K562 (cell line): ENCODE results near the gene THBS2. TPM values are rescaled to one million over a fixed set of nuclear protein-coding genes. Genes with fewer than 3 reads are reported as not detected.

Experiments used
- ATAC-seq: fragments of 200-7000 bp; cut with Tn5 transposase; 3 replicates; pipeline ENCODE4 v1.9.1; 2020; ENCODE audit warnings: moderate library complexity
- BruUV-seq: library from RNA; stranded (reverse); fragments of 400-500 nt; replicated peaks from 2 replicates; lab custom pipeline; 2021; lab: Mats Ljungman, UMichigan
- CTCF ChIA-PET: fragments of 300-600 bp; formaldehyde crosslinking; extraction: SDS; loops from one replicate; lab custom pipeline; 2021; ENCODE audit warnings: low intra/inter-chr PET ratio; lab: Yijun Ruan, JAX
- POLR2A ChIA-PET: fragments of 300-600, 350-650 bp; sonication (Branson Sonifier 250); formaldehyde crosslinking; extraction: SDS; loops from one replicate; lab custom pipeline; 2021; ENCODE audit warnings: antibody characterized with exemption, inconsistent platforms; lab: Yijun Ruan, JAX
- DNase-seq, 4 experiments: peaks; one replicate each; pipeline versions ENCODE4 v3.0.0 to v3.0.0-alpha.2; 2011 to 2018; ENCODE audit warnings: low spot score in 3 of 4, mixed read lengths in 3 of 4; ENCODE audit errors: extremely low read depth in 1 of 4
- FAIRE-seq: peaks from 2 replicates; lab custom pipeline; 2011; peaks lifted over from hg19 to GRCh38; lab: Jason Lieb, UNC
- H2AFZ ChIP-seq: 2 replicates; pipeline ENCODE4 v1.6.0; 2011; ENCODE audit warnings: low read depth, low read length, control low read depth, inconsistent platforms
- H3K27ac ChIP-seq: fragments of 200-600 bp; 3 replicates; pipeline ENCODE4 v1.8.0; 2011; ENCODE audit warnings: low read depth, mild to moderate bottlenecking, control low read depth, inconsistent platforms, low read length, moderate library complexity, mixed read lengths; ENCODE audit errors: extremely low read depth
- H3K27me3 ChIP-seq, 2 experiments: fragments of 300-600 bp in 1 of 2; 2 replicates in 1 of 2; 3 replicates in 1 of 2; pipeline versions ENCODE4 v1.6.0 to v1.8.0; 2011; ENCODE audit warnings: inconsistent platforms in 2 of 2, low read length in 2 of 2, mild to moderate bottlenecking in 1 of 2, mixed read lengths in 1 of 2, moderate library complexity in 1 of 2; ENCODE audit not compliant: control insufficient read depth in 2 of 2, insufficient read depth in 2 of 2
- H3K36me3 ChIP-seq: fragments of 300-600 bp; 3 replicates; pipeline ENCODE4 v1.8.0; 2011; ENCODE audit warnings: mild to moderate bottlenecking, low read length, inconsistent platforms; ENCODE audit not compliant: control insufficient read depth, insufficient read depth
- H3K4me1 ChIP-seq, 2 experiments: fragments of 200-600 bp in 1 of 2; replicated peaks in 1 of 2; 2 replicates in 1 of 2; 3 replicates in 1 of 2; pipeline versions ENCODE4 v1.5.1 to v1.8.0; 2011; ENCODE audit warnings: inconsistent platforms in 2 of 2, low read length in 2 of 2, mild to moderate bottlenecking in 1 of 2, mixed read lengths in 1 of 2, moderate library complexity in 1 of 2; ENCODE audit not compliant: control insufficient read depth in 2 of 2, insufficient read depth in 2 of 2
- H3K4me2 ChIP-seq: 2 replicates; pipeline ENCODE4 v1.6.1; 2011; ENCODE audit warnings: low read length, control low read depth, inconsistent platforms, mixed read lengths; ENCODE audit not compliant: insufficient read depth
- H3K4me3 ChIP-seq: fragments of 200-600 bp; sonication (generic), shearing (Covaris generic); 2 replicates; pipeline ENCODE4 v1.5.1; 2016; ENCODE audit warnings: control low read depth, inconsistent platforms
- H3K79me2 ChIP-seq: fragments of 200-600 bp; 3 replicates; pipeline ENCODE4 v1.8.0; 2011; ENCODE audit warnings: low read length, inconsistent platforms; ENCODE audit not compliant: control insufficient read depth, insufficient read depth
- H3K9ac ChIP-seq, 2 experiments: 2 replicates each; pipeline versions ENCODE4 v1.6.0 to v1.6.1; 2011; ENCODE audit warnings: low read depth in 2 of 2, low read length in 2 of 2, control low read depth in 1 of 2, inconsistent platforms in 1 of 2, mild to moderate bottlenecking in 1 of 2, mixed read lengths in 1 of 2; ENCODE audit not compliant: insufficient read depth in 1 of 2
- H3K9me1 ChIP-seq: one replicate; pipeline ENCODE4 v1.6.0; 2011; ENCODE audit warnings: inconsistent platforms, mild to moderate bottlenecking, low read length, moderate library complexity; ENCODE audit not compliant: control insufficient read depth, insufficient read depth
- H3K9me3 ChIP-seq: replicated peaks from 2 replicates; pipeline ENCODE4 v1.5.1; 2011; ENCODE audit warnings: low read depth, low read length, inconsistent platforms; ENCODE audit not compliant: control insufficient read depth, insufficient read depth
- H4K20me1 ChIP-seq: replicated peaks from 2 replicates; pipeline ENCODE4 v1.6.1; 2011; ENCODE audit warnings: low read length, inconsistent platforms, mixed read lengths; ENCODE audit not compliant: control insufficient read depth, insufficient read depth
- MEF2A ChIP-seq: IDR thresholded peaks from 2 replicates; pipeline ENCODE4 v1.6.1; 2011; ENCODE audit warnings: low read depth, mild to moderate bottlenecking, low read length, moderate library complexity; ENCODE audit not compliant: control insufficient read depth
- MTF1 ChIP-seq: fragments of 250-450 bp; sonication (Bioruptor Pico); IDR thresholded peaks from 2 replicates; pipeline ENCODE4 v1.9.0; 2021; ENCODE audit warnings: moderate library complexity, mild to moderate bottlenecking, inconsistent platforms, borderline replicate concordance
- NCOA1 ChIP-seq: fragments of 450-650 bp; IDR thresholded peaks from 2 replicates; pipeline ENCODE4 v1.6.1; 2016; ENCODE audit warnings: low read depth
- NELFE ChIP-seq: IDR thresholded peaks from 2 replicates; pipeline ENCODE4 v1.6.1; 2011; ENCODE audit warnings: mild to moderate bottlenecking; ENCODE audit not compliant: insufficient read depth, insufficient read length
- NR2F6 ChIP-seq: fragments of 450-650 bp; formaldehyde crosslinking; IDR thresholded peaks from 2 replicates; pipeline ENCODE4 v1.4.0; 2020; ENCODE audit warnings: mild to moderate bottlenecking
- NR3C1 ChIP-seq: sonication (generic); formaldehyde crosslinking; IDR thresholded peaks from 2 replicates; pipeline ENCODE4 v1.8.1; 2022; ENCODE audit warnings: missing genetic modification reagents
- RBM17 ChIP-seq: fragments of 200-400 bp; formaldehyde crosslinking; IDR thresholded peaks from 2 replicates; pipeline ENCODE4 v1.6.1; 2017; ENCODE audit warnings: low read depth, mild to moderate bottlenecking, low read length, borderline replicate concordance
- SREBF1 ChIP-seq: fragments of 150-350 bp; IDR thresholded peaks from 2 replicates; pipeline ENCODE4 v1.6.1; 2014; ENCODE audit warnings: antibody characterized with exemption, low read depth, low read length, borderline replicate concordance
- ZBTB8A ChIP-seq: fragments of 450-650 bp; IDR thresholded peaks from 2 replicates; pipeline ENCODE4 v1.6.1; 2018; ENCODE audit warnings: mild to moderate bottlenecking, moderate library complexity; ENCODE audit not compliant: partially characterized antibody
- WGBS: fragments of 100-300 bp; shearing (Covaris generic); methylation state at CpG from one replicate; pipeline ENCODE4 v1.1.6; 2016; ENCODE audit warnings: low coverage, mixed read lengths; ENCODE audit not compliant: insufficient coverage; ENCODE audit errors: missing lambda C conversion rate; 5-methylcytosine and 5-hydroxymethylcytosine counted together
- in situ Hi-C: fragments of 300-500 bp; cut with MboI; formaldehyde crosslinking; loops from 4 replicates; pipeline ENCODE4 v1.15.0; 2018; ENCODE audit warnings: inconsistent platforms, mixed read lengths
- intact Hi-C: fragments of 100-400 bp; cut with micrococcal nuclease; formaldehyde crosslinking; loops from 2 replicates; pipeline ENCODE4 v1.14.2; 2022
- polyA plus RNA-seq, 8 experiments: library from polyadenylated mRNA; depleted of rRNA in 4 of 8; stranded (reverse) in 5 of 8; unstranded in 3 of 8; fragments of >200 nt; fragmentation: Nextera tagmentation in 2 of 8; fragmentation: Illumina TruSeq in 1 of 8; extraction: Ambion mirVana in 2 of 8; extraction: Trizol in 1 of 8; gene quantifications; 2 replicates each; pipeline versions ENCODE4 v1.2.1 to v1.2.3, GENCODE V29; 2011 to 2014; ENCODE audit warnings: inconsistent platforms in 1 of 8, missing spikeins in 1 of 8
- total RNA-seq, 7 experiments: library from RNA; depleted of rRNA in 6 of 7; stranded (reverse); fragments of >200 nt in 6 of 7; fragmentation: Illumina TruSeq in 2 of 7; extraction: Trizol in 2 of 7; gene quantifications; 2 replicates each; pipeline versions ENCODE4 v1.2.1 to v1.2.3, GENCODE V29; 2011 to 2021; ENCODE audit warnings: low replicate concordance in 1 of 7
- TF ChIP-seq, protein P1 (sequence below): fragments of 450-650 bp; formaldehyde crosslinking; IDR thresholded peaks from 2 replicates; pipeline ENCODE4 v1.4.0; 2020; ENCODE audit warnings: mild to moderate bottlenecking, moderate library complexity
- TF ChIP-seq, protein P2 (sequence below): fragments of 450-650 bp; IDR thresholded peaks from 2 replicates; pipeline ENCODE4 v1.6.1; 2017; ENCODE audit warnings: antibody characterized with exemption, mild to moderate bottlenecking
- TF ChIP-seq, protein P3 (sequence below): sonication (generic); formaldehyde crosslinking; IDR thresholded peaks from 2 replicates; pipeline ENCODE4 v1.8.0; 2023; ENCODE audit warnings: missing genetic modification reagents, mild to moderate bottlenecking, borderline replicate concordance

Gene THBS2
- total and polyA plus RNA-seq, 9 of the 15 experiments (the other 6 are each of a cell fraction or from before 2014, with no cell fraction given): 0.03 to 0.11 (median 0.03) TPM; not detected in 6

DNA sequence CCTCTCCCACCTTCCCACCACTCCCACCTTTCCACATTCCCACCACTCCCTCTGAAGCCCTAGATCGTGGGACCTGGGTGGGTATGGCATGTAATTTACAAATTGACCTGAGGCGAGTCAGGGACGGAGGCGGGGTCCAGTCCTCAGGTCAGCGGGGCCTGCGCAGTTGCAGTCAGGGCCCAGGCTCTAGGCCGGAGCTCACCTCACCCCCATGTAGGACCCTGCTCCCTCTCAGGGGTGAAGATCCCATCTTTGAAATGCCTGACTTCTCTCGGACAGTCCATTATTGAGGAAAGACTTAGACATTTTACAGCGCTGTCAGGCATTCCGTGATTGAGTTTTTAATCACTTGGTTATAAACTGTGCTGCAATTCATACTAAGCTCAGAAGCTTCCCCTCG, 10.5 kb downstream of the THBS2 start:
- in situ Hi-C loops (no loop called here), intact Hi-C loops (no loop called here)
- POLR2A ChIA-PET: no interaction called here
- Histone ChIP-seq H3K79me2 (no peaks in the 10 kb centered on the region), H3K9me1 (no peaks in the 10 kb centered on the region), H3K4me1 (peaks cover 0 to 5% of the 10 kb centered on the region in 2 experiments; a peak in 1 of 5 replicates), H2AFZ (no peak overlapping the region), H3K36me3 (no peaks in the 10 kb centered on the region), H3K9ac (no peak overlapping the region), H3K4me2 (no peak overlapping the region), H4K20me1 (no peaks in the 10 kb centered on the region), H3K27ac (no peak overlapping the region), H3K9me3 (no peaks in the 10 kb centered on the region), H3K27me3 (peaks cover 14 to 60% of the 10 kb centered on the region in 2 experiments; a peak in 4 of 5 replicates), H3K4me3 (no peak overlapping the region)
- ATAC-seq (peak; percentile 42; the same call in 1 of the 3 replicates), DNase-seq (no peak), FAIRE-seq (peak; percentile 23)
- no TSS peak for BruUV-seq
- CTCF ChIA-PET: no interaction called here
- WGBS: 1% methylated on average over 11 of the region's 11 CpGs
- TF ChIP-seq NELFE: no peak
- no peak for TF ChIP-seq RBM17
- TF ChIP-seq ZBTB8A: no peak
- TF ChIP-seq, protein P1, sequence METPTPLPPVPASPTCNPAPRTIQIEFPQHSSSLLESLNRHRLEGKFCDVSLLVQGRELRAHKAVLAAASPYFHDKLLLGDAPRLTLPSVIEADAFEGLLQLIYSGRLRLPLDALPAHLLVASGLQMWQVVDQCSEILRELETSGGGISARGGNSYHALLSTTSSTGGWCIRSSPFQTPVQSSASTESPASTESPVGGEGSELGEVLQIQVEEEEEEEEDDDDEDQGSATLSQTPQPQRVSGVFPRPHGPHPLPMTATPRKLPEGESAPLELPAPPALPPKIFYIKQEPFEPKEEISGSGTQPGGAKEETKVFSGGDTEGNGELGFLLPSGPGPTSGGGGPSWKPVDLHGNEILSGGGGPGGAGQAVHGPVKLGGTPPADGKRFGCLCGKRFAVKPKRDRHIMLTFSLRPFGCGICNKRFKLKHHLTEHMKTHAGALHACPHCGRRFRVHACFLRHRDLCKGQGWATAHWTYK (CRISPR knock-in tag): no peak
- TF ChIP-seq MEF2A: no peak
- no peak for TF ChIP-seq NR2F6 (CRISPR knock-in tag)
- no peak for TF ChIP-seq MTF1 (CRISPR knock-in tag)
- TF ChIP-seq NCOA1: no peak
- no peak for TF ChIP-seq NR3C1 (CRISPR knock-in tag)
- TF ChIP-seq, protein P2, sequence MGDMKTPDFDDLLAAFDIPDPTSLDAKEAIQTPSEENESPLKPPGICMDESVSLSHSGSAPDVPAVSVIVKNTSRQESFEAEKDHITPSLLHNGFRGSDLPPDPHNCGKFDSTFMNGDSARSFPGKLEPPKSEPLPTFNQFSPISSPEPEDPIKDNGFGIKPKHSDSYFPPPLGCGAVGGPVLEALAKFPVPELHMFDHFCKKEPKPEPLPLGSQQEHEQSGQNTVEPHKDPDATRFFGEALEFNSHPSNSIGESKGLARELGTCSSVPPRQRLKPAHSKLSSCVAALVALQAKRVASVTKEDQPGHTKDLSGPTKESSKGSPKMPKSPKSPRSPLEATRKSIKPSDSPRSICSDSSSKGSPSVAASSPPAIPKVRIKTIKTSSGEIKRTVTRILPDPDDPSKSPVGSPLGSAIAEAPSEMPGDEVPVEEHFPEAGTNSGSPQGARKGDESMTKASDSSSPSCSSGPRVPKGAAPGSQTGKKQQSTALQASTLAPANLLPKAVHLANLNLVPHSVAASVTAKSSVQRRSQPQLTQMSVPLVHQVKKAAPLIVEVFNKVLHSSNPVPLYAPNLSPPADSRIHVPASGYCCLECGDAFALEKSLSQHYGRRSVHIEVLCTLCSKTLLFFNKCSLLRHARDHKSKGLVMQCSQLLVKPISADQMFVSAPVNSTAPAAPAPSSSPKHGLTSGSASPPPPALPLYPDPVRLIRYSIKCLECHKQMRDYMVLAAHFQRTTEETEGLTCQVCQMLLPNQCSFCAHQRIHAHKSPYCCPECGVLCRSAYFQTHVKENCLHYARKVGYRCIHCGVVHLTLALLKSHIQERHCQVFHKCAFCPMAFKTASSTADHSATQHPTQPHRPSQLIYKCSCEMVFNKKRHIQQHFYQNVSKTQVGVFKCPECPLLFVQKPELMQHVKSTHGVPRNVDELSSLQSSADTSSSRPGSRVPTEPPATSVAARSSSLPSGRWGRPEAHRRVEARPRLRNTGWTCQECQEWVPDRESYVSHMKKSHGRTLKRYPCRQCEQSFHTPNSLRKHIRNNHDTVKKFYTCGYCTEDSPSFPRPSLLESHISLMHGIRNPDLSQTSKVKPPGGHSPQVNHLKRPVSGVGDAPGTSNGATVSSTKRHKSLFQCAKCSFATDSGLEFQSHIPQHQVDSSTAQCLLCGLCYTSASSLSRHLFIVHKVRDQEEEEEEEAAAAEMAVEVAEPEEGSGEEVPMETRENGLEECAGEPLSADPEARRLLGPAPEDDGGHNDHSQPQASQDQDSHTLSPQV: no peak
- TF ChIP-seq, protein P3, sequence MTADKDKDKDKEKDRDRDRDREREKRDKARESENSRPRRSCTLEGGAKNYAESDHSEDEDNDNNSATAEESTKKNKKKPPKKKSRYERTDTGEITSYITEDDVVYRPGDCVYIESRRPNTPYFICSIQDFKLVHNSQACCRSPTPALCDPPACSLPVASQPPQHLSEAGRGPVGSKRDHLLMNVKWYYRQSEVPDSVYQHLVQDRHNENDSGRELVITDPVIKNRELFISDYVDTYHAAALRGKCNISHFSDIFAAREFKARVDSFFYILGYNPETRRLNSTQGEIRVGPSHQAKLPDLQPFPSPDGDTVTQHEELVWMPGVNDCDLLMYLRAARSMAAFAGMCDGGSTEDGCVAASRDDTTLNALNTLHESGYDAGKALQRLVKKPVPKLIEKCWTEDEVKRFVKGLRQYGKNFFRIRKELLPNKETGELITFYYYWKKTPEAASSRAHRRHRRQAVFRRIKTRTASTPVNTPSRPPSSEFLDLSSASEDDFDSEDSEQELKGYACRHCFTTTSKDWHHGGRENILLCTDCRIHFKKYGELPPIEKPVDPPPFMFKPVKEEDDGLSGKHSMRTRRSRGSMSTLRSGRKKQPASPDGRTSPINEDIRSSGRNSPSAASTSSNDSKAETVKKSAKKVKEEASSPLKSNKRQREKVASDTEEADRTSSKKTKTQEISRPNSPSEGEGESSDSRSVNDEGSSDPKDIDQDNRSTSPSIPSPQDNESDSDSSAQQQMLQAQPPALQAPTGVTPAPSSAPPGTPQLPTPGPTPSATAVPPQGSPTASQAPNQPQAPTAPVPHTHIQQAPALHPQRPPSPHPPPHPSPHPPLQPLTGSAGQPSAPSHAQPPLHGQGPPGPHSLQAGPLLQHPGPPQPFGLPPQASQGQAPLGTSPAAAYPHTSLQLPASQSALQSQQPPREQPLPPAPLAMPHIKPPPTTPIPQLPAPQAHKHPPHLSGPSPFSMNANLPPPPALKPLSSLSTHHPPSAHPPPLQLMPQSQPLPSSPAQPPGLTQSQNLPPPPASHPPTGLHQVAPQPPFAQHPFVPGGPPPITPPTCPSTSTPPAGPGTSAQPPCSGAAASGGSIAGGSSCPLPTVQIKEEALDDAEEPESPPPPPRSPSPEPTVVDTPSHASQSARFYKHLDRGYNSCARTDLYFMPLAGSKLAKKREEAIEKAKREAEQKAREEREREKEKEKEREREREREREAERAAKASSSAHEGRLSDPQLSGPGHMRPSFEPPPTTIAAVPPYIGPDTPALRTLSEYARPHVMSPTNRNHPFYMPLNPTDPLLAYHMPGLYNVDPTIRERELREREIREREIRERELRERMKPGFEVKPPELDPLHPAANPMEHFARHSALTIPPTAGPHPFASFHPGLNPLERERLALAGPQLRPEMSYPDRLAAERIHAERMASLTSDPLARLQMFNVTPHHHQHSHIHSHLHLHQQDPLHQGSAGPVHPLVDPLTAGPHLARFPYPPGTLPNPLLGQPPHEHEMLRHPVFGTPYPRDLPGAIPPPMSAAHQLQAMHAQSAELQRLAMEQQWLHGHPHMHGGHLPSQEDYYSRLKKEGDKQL (CRISPR knock-in tag): no peak
- TF ChIP-seq SREBF1: no peak
